GM18907 (cell line): Measurements from ENCODE around the gene PATE1.
"Not testable (repeated sequence)": the region's sequence is repeated elsewhere in the genome, so short reads cannot be mapped to it uniquely, and the experiment has no call there.

Experiments used
- ATAC-seq: cut with Tn5 transposase; IDR thresholded peaks from one replicate; pipeline ENCODE4 v1.9.1; 2021; ENCODE audit warnings: mild to moderate bottlenecking, moderate library complexity; ENCODE audit not compliant: unreplicated experiment

The PATE1 gene, protein sequence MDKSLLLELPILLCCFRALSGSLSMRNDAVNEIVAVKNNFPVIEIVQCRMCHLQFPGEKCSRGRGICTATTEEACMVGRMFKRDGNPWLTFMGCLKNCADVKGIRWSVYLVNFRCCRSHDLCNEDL

DNA sequence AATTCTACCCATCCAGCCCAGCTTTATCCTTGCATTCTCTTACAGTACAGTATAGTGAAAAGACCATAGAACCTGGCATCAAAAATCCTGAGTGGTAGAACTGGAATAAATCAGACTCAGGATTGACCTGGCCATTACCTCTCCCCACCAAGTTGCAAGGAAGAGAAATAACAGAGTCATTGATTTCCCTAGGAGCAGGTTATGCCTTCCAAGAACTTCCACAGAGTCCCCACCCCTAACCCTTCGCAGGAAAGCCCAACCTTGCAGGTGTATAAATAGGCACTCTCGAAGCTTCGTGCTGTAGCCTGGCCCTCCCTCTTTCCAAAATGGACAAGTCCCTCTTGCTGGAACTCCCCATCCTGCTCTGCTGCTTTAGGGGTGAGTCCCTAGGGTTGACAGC, at the start of gene PATE1:
Gene PATE1 (plus strand): TSS at position 301 of the 400 bp plus-strand sequence. CDS start 26 bp downstream, at position 327.
- ATAC-seq = no peak

GRCh38 chr11:125701018-125701610, 45.0 kb upstream of the PATE1 start:
- ATAC-seq = no peak

GRCh38 chr11:125701858-125702621, 44.0 kb upstream of the PATE1 start:
- ATAC-seq = no peak

GRCh38 chr11:125704686-125705085, 41.4 kb upstream of the PATE1 start:
- not testable (repeated sequence) for ATAC-seq

- no peak for ATAC-seq
Observed at GRCh38 chr11:125720781-125721180, 25.3 kb upstream of the PATE1 start.

- no peak for ATAC-seq
Observed at GRCh38 chr11:125724125-125724524, 22.0 kb upstream of the PATE1 start.

GRCh38 chr11:125728969-125729368, 17.1 kb upstream of the PATE1 start:
- ATAC-seq = no peak

GRCh38 chr11:125740617-125741016, 5.5 kb upstream of the PATE1 start:
- no peak for ATAC-seq

GRCh38 chr11:125743681-125744080, 2.4 kb upstream of the PATE1 start:
- ATAC-seq = no peak

DNA sequence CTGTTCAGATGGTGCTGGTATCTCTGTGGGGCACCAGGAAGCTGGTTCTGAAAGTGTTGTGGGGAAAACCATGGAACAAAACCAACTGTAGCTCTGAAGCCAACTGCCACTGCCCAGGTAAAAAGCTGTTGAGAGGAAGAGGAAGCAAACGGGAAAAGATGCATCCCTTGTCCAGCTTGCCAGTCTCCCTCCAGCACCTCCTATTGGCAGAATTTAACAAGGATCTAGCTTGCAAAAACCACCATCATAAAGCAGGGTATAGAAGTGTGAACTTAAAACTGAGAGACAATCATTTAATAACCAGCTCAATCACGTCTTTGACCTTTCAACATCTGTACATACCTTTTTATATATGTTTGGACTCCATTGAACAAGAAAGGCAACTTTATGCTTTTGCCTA, 4.5 kb downstream of the PATE1 start:
- ATAC-seq = no peak

- no peak for ATAC-seq
Observed at GRCh38 chr11:125756050-125756449, 10.0 kb downstream of the PATE1 start.

- no peak for ATAC-seq
Observed at GRCh38 chr11:125762445-125762844, 16.4 kb downstream of the PATE1 start.

- no peak for ATAC-seq
Observed at GRCh38 chr11:125763483-125763882, 17.4 kb downstream of the PATE1 start.

DNA sequence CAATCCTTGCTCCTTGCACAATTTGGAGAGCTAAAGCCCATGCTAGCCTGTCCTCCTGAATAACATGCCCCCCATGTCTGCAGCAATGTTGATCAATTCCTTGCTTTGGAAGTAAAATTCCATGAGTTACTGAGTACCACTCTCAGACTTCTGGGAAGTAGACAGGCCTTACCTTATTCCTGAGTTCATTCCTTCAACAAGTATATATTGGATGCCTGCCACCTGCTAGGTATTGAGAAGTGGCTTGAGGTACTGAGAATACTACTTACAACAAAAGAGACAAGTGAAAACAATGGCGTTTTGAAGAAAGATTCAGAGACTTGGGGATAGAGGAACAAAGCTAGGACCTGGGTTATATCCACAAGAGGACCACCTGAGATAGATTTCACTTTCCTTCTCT, 20.2 kb downstream of the PATE1 start:
- ATAC-seq = no peak

- ATAC-seq = no peak
Observed at GRCh38 chr11:125768336-125769046, 22.4 kb downstream of the PATE1 start.

DNA sequence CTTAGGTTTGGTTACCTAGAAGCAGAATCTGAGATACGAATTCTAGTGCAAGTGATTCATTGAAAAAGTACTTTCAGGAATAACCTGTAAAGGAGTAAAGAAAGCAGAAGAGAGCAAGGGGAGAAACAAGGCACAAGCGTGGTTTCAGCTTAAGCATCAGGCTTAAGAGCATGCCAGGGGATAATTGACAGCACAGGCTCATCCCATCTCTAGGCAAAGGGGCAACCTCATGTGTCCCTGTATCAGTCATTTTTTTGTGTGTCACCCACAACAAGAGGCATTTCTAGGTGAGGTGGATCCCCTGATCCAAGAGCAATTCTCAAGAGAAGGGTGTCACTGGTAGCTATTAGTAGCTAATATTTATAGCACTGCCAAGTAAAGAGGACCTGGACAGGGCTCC, 24.5 kb downstream of the PATE1 start:
- no peak for ATAC-seq

GRCh38 chr11:125772834-125773505, 26.9 kb downstream of the PATE1 start:
- ATAC-seq = no peak

DNA sequence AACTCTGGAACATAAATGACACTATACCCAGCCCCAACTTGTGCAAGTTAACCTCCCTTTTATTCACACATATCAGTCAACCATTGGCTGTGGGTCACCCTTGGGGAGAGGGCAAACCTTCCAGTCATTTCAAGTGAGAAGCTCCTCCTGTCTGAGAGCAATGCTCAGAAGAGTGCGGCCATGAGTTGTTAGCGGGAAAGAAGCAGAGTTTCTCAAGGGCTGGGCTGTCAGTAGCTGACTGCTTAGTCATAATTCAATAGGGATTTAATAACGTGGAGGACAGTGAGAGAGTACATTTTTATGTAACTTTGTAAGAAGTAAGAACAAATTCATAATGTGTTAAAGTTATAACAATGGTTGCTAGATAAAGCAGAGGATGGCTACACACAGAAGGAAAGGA, 27.4 kb downstream of the PATE1 start:
- no peak for ATAC-seq

DNA sequence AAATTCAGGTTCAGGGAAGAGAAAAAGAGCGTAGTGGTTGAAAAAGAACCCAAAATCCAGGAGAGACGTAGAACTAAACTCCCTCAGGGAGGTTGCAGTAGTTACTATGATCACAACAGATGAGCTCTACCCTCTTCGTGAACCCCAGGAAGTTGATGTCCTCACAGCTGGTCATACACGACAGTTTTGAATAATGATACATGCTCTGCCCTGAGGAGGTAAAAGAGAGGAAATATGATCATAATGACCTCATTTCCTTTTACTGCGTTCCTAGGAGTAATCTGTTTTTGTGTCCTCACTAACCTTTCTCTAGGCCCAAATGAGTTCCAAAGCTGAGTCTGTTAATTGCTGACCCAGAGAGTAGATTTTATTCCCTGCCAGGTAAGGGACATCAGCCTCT, 31.2 kb downstream of the PATE1 start:
- no peak for ATAC-seq

GRCh38 chr11:125778728-125779127, 32.6 kb downstream of the PATE1 start, which contains the start of gene PATE2:
PATE2 (minus strand) TSS chr11:125778828; CDS start chr11:125778773, 55 bp downstream.
- ATAC-seq = no peak

DNA sequence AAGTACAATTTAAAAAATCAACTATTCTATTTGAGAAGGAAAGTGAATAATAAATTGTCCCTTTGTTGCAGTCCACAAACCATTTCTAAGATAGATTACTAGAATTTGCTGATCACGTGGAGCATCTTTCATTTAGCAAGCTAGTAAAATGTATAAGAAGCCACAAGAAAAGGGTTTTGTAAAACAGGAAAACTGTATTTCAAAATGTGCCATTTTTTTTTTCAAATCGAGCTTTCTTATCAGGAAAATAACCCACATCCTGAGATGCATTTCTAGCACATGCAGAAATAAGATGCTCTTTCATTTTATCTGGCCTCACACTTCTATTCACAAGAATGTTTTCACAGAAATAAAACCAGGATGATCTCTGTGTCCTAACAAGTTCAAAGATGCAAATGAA, 38.6 kb downstream of the PATE1 start:
- ATAC-seq = no peak
